GM18951 (cell line): ENCODE data around the gene TICAM2.
A peak's percentile ranks its signal among the peaks of the same experiment; 100 is the strongest.

Experiments
- POLR2A ChIP-seq: IDR thresholded peaks from 4 replicates; pipeline ENCODE4 v1.6.1; 2011; ENCODE audit warnings: mild to moderate bottlenecking; ENCODE audit not compliant: insufficient read length, insufficient read depth; ENCODE audit errors: extremely low read depth
- in situ Hi-C: fragments of 300-500 bp; cut with MboI; formaldehyde crosslinking; loops from one replicate; pipeline ENCODE4 v1.12.0; 2022; ENCODE audit warnings: low sequenced_read_pairs, mixed read lengths, inconsistent platforms; ENCODE audit not compliant: unreplicated experiment

TICAM2 gene

DNA sequence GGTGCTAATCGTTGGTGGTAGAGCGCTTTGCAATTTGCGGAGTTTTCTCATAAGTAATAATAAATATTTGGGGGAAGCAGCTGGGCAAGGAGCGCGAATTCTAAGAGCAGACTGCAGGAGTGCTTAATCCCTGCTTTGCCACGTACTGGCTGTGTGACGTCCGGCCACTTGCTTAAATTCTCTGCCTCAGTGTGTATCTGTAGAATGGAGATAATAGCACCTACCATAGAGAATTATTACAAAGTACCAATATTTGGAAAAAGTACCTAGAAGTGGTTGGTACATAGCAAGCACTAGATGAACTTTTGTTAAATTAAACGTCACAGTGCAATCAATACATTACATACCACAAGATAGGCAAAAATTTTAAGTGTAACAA is 24.2 kb upstream of the TICAM2 start:
- TF ChIP-seq POLR2A = no peak
- in situ Hi-C loops = loop anchor here (10.0 kb wide), 1 partner anchor 418 kb away; no protein-coding TSS in a partner anchor

DNA sequence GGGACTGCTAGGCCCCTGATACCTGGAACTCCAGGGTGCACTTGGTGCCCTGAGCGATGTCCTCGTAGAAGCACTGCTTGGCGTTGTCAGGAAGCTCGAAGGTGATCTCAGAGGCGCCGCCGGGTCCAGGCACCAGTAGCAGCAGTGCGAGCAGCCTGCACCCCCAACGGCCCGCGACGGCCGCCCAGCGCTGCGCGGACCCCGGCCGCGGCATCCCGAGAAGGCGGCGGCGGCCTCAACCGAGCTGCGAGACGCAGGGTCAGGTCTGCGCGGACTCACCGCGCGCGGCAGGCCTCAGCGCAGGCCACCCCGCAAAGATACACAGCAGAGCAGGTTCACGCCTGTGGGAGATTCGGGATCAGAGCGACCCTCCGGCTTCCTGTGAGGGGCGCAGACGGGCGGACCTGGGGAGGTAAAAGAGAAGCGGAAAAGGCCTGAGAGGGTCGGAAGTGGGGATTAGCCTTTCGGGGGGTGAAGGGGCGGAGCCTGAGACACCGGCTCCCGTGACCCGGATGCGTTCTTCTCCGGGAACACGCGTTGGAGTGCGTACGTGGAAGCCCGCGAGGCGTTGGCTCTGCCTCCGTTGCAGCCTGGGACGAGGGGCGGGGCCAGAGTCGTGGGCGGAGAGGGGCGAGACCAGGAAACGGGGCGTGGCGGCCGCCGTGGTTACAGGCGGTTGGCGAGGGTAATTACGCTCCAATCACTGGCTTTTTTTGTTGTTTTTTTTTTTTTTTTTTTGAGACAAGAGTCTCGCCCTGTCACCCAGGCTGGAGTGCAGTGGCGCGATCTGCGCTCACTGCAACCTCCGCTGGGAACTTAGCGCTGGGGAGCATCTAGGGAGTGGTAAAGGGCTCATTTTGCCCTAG is 23.5 kb upstream of the TICAM2 start, which contains the start of gene TMED7:
Gene TMED7 (minus strand): TSS at position 458 of the 866 bp plus-strand sequence. CDS start 244 bp downstream, at position 214.
- peak; percentile 81 for TF ChIP-seq POLR2A
- in situ Hi-C loops = loop anchor here (10.0 kb wide), 1 partner anchor 419 kb away; no protein-coding TSS in a partner anchor

- TF ChIP-seq POLR2A = no peak
- in situ Hi-C loops = loop anchor here (10.0 kb wide), 1 partner anchor 420 kb away; no protein-coding TSS in a partner anchor
These were observed 22.7 kb upstream of the TICAM2 start for GRCh38 chr5:115624994-115625393.

- TF ChIP-seq POLR2A = no peak
- in situ Hi-C loops = loop anchor here (10.0 kb wide), 1 partner anchor 421 kb away; no protein-coding TSS in a partner anchor
These were observed 21.4 kb upstream of the TICAM2 start for GRCh38 chr5:115623658-115624057.

DNA sequence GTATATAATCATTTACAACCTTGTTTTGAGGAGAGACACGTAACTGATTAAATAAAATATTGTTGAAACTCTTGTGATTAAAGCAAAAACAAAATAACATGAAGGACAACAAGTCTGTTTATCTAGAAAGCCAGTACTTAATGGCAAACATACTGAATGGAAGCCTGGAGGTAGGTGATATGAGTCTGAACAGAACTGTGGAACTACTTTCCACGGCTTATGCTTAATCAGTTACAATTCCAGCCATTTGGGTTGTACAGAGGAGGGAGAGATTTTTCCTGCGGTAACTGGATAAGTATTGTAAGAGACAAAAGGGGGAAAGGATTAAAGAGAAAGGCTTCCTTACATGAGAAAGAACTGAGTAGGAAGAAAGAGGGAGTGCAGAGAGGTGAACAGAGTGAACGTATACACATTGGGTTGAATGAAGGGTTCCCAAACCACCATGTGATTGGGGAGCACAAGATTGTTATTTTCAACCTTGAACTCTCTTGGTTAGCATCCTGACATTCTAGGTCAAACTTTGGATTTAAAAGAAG is 19.2 kb upstream of the TICAM2 start:
- TF ChIP-seq POLR2A = no peak
- in situ Hi-C loops = loop anchor here (10.0 kb wide), 1 partner anchor 423 kb away; no protein-coding TSS in a partner anchor

- TF ChIP-seq POLR2A = no peak
- in situ Hi-C loops = no loop called here
These were observed 14.6 kb upstream of the TICAM2 start for GRCh38 chr5:115616892-115617291.

DNA sequence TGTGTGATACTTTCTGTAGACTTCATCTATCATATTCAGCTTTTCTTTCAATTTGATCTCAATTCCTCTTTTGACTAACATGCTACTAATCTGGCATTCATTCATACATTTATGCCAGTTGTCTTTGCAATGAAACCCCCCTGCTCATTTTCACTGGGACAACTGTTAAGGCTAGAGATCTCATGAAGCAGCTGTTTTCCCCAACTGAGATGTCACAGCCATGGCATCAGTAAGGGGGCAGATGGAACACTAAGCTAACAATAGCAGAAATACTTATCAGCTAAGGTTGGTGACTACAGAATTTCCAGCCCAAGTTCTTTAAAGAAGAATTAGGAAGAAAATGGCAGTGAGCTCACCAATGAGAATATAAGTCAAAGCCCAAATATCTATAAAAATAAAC is 14.2 kb upstream of the TICAM2 start:
- in situ Hi-C loops = no loop called here
- TF ChIP-seq POLR2A = no peak

- in situ Hi-C loops = no loop called here
- TF ChIP-seq POLR2A = no peak
These were observed 9.6 kb upstream of the TICAM2 start for GRCh38 chr5:115611873-115612272.

DNA sequence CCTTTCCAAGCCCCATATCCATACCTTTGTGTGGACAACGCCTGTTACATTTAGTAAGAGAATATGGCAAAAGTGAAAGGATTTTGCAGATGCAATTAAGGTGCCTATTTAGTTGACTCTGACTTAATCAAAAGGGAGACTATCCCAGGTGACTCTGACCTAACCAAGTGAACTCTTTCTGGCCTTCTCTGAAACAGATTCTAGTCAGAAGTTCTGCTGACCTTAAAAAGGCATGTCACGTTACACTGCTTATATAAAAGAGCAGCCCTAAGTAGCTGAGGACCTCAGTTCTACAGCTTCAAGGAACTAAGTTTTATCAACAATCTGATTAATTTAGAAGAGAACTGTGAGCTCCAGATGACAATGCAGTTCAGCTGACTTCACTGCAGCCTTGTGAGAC is 5.7 kb upstream of the TICAM2 start:
- in situ Hi-C loops = no loop called here
- no peak for TF ChIP-seq POLR2A

DNA sequence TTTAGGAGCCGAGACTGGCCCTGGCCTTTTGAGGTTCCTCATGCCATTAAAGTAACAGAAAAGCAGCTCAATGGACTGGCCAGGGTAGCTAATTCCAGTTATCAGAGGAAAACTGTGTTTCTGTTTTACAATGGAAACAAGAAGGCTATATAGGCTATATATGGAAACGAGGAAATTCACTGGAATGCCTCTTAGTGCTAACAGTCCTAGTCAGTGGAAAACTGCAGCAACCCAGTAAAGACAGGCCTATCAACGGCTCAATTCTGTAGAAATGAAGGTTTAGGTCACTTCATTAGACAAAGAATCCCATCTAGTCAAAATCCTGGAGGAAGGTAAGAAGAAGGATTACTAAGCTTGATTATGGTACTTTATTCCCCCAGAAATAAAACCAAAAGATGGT is 3.2 kb upstream of the TICAM2 start:
- TF ChIP-seq POLR2A = no peak
- in situ Hi-C loops = no loop called here

- TF ChIP-seq POLR2A = no peak
- in situ Hi-C loops = no loop called here
These were observed 379 bp upstream of the TICAM2 start for GRCh38 chr5:115602591-115603125.

- no peak for TF ChIP-seq POLR2A
- in situ Hi-C loops = no loop called here
These were observed 1.5 kb downstream of the TICAM2 start for GRCh38 chr5:115600766-115601165.

GRCh38 chr5:115599924-115600323 is 2.4 kb downstream of the TICAM2 start:
- in situ Hi-C loops = loop anchor here (10.0 kb wide), 1 partner anchor 285 kb away; no protein-coding TSS in a partner anchor
- TF ChIP-seq POLR2A = no peak
